ENCODE data around the gene HES5.

Gene HES5

GRCh38 chr1:2514863-2515762, 14.9 kb downstream of the HES5 start:
- DNase-seq (no peak), ATAC-seq (no peak)

DNA sequence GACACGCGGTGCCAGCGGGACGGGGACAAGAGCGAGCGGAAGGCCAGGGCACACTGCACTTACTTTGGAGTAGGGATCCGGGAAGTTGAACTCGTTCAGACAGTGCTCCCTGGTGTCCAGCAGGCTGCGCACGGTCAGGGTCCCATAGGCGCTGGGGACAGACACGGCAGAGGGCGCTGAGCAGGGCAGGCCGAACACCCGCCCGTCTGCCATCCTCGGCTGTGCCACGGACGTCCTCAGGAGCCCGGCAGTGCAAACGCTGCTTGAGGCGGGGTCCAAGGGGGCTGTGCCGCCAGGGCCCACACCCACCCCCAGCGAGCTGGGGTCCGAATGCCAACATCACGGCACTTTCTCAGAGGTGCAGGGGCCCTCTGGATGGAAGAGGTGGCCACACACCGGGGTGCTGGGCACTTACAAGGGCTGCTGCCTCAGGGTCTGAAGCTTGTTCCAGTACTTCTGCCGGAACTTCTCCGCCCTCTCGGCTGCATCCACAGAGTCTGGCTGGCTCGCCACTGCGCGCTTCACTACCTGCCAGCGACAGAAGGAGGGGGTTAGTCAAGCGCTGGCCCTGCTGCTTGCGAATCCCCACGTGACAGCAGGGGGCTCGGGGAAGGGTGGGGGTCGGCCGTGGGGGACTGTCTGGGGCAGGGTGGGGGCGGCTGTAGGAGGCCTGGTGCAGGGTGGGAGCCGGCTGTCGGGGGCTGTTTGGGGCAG, 16.0 kb downstream of the HES5 start:
- DNase-seq (no peak), ATAC-seq (no peak)

- no peak for ATAC-seq
Observed at GRCh38 chr1:2512862-2513421, 17.1 kb downstream of the HES5 start.

DNA sequence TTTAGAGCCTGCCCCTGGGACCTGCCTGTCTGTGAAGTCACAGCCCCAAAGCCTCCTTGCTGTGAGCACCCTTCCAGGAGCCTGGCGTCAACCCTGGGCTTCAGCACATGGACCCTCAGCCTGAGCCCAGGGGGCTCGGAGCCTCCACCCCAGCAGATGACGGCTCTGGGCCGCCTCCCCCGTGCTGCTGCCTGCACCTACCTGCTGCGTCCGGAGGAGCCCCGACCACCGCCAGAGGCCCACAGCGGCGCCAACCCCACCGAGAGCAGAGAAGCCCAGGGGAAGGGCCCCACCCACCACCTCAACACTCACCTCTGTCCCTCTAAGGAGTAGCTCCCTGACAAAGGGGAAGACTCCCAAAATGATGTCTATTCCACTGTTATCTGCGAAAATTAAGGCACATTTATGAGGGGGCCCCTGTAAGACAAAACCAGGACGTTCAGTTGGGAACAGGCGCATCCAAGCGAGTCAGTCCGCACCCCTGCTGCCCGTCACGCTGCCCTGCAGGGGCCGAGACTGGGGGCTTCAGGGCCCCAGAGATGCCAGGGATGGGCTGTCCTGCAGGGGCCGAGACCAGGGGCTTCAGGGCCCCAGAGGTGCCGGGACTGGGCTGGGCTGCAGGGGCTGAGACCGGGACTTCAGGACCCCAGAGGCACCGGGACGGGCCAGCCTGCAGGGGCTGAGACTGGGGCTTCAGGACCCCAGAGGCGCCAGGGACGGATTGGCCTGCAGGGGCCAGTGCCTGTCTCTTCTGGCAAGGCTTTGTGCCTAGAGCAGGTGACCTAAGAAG, 19.5 kb downstream of the HES5 start:
- no peak for ATAC-seq
- no peak for DNase-seq

More at GRCh38 chr1:2512862-2513421, 17.1 kb downstream of the HES5 start:
- no peak for DNase-seq

- ATAC-seq (no peak), DNase-seq (no peak)
Observed at GRCh38 chr1:2509589-2509988, 20.5 kb downstream of the HES5 start.

- ATAC-seq (no peak), DNase-seq (no peak)
Observed at GRCh38 chr1:2508751-2509150, 21.3 kb downstream of the HES5 start.

- DNase-seq, result no peak
- ATAC-seq, result no peak
Observed at GRCh38 chr1:2508180-2508579, 21.9 kb downstream of the HES5 start.

GRCh38 chr1:2507744-2508155, 22.3 kb downstream of the HES5 start:
- ATAC-seq (peak; percentile 10), DNase-seq (no peak)

GRCh38 chr1:2506901-2507565, 23.0 kb downstream of the HES5 start:
- no peak for ATAC-seq
- DNase-seq, result no peak

GRCh38 chr1:2506007-2506860, 23.8 kb downstream of the HES5 start:
- ATAC-seq (no peak), DNase-seq (no peak)

DNA sequence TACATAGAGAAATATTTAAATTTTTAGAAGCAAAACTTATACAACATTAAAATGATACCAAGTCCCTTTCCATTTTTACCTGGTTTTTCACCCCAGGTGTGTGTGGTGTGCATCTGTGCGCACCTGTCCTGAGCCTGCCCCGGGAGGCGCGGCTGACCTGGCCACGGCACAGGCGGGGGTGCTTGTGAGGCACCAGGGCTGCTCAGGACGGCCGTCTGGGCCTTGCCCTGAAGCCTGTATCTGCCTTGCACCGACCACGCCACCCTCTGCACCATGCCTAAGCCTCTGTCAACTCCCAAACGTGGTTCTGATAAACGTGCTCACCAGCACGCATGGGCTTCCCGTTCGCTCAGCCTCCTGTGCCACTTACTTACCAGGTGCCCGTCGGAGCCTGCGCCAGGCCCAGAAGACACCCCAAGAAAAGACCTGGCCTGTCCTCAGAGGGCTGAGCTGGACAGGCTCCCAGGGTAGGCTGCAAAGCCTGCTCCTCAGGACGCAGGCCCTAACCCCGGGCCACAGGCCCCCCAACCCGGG, 24.5 kb downstream of the HES5 start:
- ATAC-seq, result peak; percentile 6

DNA sequence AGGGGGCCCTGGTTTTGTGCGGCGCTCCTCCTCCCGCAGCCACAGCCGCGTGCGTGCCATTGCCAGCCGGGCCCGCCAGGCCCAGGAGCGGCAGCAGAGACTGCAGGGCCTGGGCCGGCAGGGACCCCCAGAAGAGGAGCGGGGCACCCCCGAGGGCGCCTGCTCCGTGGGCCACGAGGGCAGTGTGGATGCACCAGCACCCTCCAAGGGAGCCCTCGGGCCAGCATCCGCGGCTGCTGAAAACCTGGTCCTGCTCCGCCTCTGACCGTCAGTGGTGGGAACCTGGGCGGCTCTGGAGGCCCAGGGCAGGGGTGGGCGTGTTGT, 25.2 kb downstream of the HES5 start:
- no peak for ATAC-seq
- no peak for DNase-seq

More for the DNA sequence above, 24.5 kb downstream of the HES5 start:
- DNase-seq, result no peak

DNA sequence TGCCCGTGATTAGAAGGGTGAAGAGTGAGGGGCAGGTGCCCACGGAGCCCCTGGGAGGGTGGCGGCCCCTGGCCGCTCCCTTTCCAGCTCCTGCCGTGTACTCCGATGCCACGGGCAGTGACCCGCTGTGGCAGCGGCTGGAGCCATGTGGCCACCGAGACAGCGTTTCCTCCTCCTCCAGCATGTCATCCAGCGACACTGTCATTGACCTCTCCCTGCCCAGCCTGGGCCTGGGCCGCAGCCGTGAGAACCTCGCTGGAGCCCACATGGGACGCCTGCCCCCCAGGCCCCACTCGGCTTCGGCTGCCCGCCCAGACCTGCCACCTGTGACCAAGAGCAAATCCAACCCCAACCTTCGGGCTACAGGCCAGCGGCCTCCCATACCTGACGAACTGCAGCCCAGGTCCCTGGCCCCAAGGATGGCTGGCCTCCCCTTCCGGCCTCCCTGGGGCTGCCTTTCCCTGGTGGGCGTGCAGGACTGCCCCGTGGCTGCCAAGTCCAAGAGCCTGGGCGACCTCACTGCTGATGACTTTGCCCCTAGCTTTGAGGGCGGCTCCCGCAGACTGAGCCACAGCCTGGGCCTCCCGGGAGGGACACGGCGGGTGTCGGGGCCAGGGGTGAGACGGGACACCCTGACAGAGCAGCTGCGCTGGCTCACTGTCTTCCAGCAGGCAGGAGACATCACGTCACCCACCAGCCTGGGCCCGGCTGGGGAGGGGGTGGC, 25.7 kb downstream of the HES5 start:
- ATAC-seq (no peak), DNase-seq (no peak)

DNA sequence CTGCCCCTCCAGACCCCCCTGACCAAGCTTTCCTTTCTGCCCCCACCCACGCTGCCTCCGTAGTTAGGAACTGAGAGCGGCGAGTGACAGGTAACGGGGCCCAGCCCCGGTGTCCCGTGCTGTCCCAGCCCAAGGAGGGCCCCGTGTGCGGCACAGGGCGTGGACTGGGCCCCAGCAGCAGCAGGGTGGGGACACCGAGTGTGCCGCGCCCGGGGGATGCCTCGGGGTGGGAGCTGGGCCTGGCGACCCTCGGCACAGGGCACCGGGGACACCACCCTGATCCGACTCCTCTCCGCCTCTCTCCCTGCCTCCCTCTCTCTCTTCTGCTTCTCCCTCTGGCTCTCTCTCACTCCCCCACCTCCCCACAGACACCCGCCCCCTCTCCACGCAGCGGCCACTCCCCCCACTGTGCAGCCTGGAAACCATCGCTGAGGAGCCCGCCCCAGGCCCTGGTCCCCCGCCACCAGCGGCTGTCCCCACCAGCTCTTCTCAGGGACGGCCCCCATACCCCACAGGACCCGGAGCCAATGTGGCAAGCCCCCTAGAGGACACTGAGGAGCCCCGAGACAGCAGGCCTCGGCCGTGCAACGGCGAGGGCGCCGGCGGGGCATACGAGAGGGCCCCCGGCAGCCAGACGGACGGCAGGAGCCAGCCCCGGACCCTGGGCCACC, 26.4 kb downstream of the HES5 start:
- DNase-seq, result no peak
- ATAC-seq, result no peak

DNA sequence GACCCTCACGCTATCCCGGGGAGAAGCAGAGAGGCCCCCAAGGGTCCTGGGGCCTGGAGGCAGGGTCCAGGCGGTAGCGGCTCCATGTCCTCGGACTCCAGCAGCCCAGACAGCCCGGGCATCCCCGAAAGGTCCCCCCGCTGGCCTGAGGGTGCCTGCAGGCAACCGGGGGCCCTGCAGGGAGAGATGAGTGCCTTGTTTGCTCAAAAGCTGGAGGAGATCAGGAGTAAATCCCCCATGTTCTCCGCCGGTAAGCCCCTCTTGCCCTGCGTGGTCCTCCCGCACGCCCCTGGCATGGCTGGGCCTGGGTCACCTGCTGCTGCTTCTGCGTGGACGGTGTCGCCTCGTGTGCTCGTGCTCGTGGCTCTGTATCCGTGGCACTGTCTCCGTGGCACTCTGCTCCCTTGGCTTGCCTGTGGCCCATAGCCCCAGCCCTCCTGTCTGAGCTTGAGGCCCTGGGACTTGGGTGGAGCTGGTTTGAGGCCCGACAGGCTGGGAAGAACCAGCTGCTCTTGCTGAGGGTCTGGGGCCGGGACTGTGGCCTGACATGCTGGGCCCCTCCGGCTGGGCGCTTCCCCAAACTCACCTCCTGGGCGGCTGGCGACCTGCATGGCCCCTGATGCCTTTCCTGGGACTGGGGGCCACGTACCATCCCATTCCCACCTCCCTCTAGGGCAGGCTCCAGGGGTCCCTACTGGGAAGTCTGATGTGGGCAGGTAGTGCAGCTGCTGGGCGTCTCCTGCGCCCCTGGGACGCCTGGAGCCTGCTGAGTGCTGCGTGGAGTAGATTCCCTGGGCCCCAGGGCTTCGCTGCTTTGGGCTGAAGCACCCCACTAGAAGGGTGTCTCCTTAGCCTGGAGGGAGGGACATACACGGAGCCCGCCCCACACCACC, 27.2 kb downstream of the HES5 start:
- no peak for ATAC-seq
- no peak for DNase-seq

- DNase-seq, result no peak
- ATAC-seq, result no peak
Observed at GRCh38 chr1:2502210-2502609, 27.9 kb downstream of the HES5 start.

GRCh38 chr1:2501820-2502119, 28.3 kb downstream of the HES5 start:
- ATAC-seq (no peak), DNase-seq (no peak)

DNA sequence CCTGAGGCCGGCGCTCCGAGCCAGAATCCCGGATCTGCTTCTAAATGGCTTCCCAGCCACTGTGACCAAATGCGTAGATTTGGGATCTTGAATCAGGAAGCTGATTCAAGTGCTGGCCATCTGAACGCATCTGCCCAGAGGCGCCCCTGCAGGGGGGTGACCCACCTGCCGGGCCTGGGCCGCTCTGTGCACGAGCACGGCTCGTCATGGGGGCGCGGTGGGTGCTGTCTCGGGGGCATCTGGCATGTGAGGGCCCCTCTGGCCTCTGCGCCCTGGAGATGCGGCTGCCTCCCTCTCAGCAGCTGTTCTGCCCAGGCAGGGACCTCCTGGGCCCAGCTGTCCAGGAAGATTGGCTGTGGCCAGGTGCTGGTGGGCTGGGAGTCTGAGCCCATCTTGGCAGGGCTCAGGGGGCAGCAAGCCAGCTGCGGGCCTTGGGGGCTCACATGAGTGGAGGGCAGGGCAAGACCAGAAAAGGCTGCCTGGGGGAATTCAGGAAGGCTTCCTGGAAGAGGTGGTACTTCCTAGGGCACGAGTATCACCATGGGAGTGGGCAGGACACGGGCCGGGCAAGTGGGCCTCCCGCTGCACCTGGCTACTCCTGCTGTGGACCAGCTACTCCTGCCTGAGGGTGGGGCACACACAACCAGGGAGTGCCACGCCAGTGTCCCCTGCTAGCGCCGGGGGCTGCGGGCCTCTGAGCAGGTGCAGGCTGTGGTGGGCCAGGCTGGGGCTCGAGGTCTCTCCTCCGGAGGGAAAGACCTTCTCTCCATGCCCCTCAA, 28.8 kb downstream of the HES5 start:
- DNase-seq (no peak), ATAC-seq (no peak)

Data from stimulated activated naive CD8-positive, alpha-beta T cell treated with anti-CD3 and anti-CD28 coated beads, Interleukin-15, Interleukin-2, amounts not matched to agents 100 U/mL and 50 U/mL, for 24 hours (primary cell).